GM21825 (cell line): ENCODE data around the gene USHBP1.

Experiments used
- ATAC-seq: cut with Tn5 transposase; IDR thresholded peaks from one replicate; pipeline ENCODE4 v1.9.1; 2021; ENCODE audit warnings: mild to moderate bottlenecking, moderate library complexity; ENCODE audit not compliant: unreplicated experiment

USHBP1 gene

GRCh38 chr19:17215127-17215971 is 49.2 kb downstream of the USHBP1 start, which contains the start of gene USE1:
Gene USE1, plus strand, starts transcription at chr19:17215357. Its CDS starts 49 bp downstream, at chr19:17215406.
- ATAC-seq = peak; percentile 71

GRCh38 chr19:17214508-17215126 is 49.9 kb downstream of the USHBP1 start:
- no peak for ATAC-seq

GRCh38 chr19:17213334-17213733 is 51.2 kb downstream of the USHBP1 start:
- no peak for ATAC-seq

GRCh38 chr19:17211547-17212446 is 52.7 kb downstream of the USHBP1 start:
- no peak for ATAC-seq

GRCh38 chr19:17210296-17210695 is 54.2 kb downstream of the USHBP1 start:
- no peak for ATAC-seq

GRCh38 chr19:17209126-17210036 is 55.2 kb downstream of the USHBP1 start:
- no peak for ATAC-seq

GRCh38 chr19:17206736-17207581 is 57.6 kb downstream of the USHBP1 start:
- ATAC-seq = no peak

GRCh38 chr19:17205237-17206140 is 59.1 kb downstream of the USHBP1 start:
- no peak for ATAC-seq

GRCh38 chr19:17202713-17203112 is 61.8 kb downstream of the USHBP1 start:
- no peak for ATAC-seq

GRCh38 chr19:17202249-17202648 is 62.3 kb downstream of the USHBP1 start:
- ATAC-seq = no peak

- ATAC-seq = no peak
Observed at GRCh38 chr19:17200408-17201079, 64.0 kb downstream of the USHBP1 start.
